ENCODE measurements around the gene OR1N1. TPM values are rescaled to one million over a fixed set of nuclear protein-coding genes. Genes with fewer than 3 reads are reported as not detected.

Gene OR1N1
- total RNA-seq, 1 donor from 2014 or later, result not detected

- Histone ChIP-seq H3K27me3 (ENCODE audit: control insufficient read depth, insufficient read depth, low read length) (peaks cover 6% of the 10 kb centered on the region), H3K4me3 (ENCODE audit: low read depth, low read length) (no peak overlapping the region), H3K36me3 (ENCODE audit: control insufficient read depth, insufficient read depth, low read length) (no peaks in the 10 kb centered on the region)
- peak; percentile 86 for TF ChIP-seq CTCF (IDR thresholded peaks at IDR 0.05; ENCODE audit: insufficient read depth, low read length, poor library complexity, severe bottlenecking)
- DNase-seq (ENCODE audit: low read depth), result peak; percentile 4
Observed at GRCh38 chr9:122498883-122499288, 28.2 kb downstream of the OR1N1 start.

GRCh38 chr9:122479062-122479461, 48.0 kb downstream of the OR1N1 start:
- Histone ChIP-seq H3K4me3 (ENCODE audit: low read depth, low read length) (no peak overlapping the region), H3K27me3 (ENCODE audit: control insufficient read depth, insufficient read depth, low read length) (peaks cover 2% of the 10 kb centered on the region), H3K36me3 (ENCODE audit: control insufficient read depth, insufficient read depth, low read length) (no peaks in the 10 kb centered on the region)
- DNase-seq (ENCODE audit: low read depth), result no peak
- TF ChIP-seq CTCF (IDR thresholded peaks at IDR 0.05; ENCODE audit: insufficient read depth, low read length, poor library complexity, severe bottlenecking), result no peak

- H3K27me3 ChIP-seq (ENCODE audit: control insufficient read depth, insufficient read depth, low read length), result peaks cover 2% of the 10 kb centered on the region
- no peak for DNase-seq (ENCODE audit: low read depth)
- H3K4me3 ChIP-seq (ENCODE audit: low read depth, low read length), result no peak within 1 kb of the TSS
- no peak for TF ChIP-seq CTCF (IDR thresholded peaks at IDR 0.05; ENCODE audit: insufficient read depth, low read length, poor library complexity, severe bottlenecking)
- H3K36me3 ChIP-seq (ENCODE audit: control insufficient read depth, insufficient read depth, low read length), result no peaks in the 10 kb centered on the region
Observed at GRCh38 chr9:122477826-122478225, 49.3 kb downstream of the OR1N1 start, which contains the start of gene OR1J1. Gene OR1J1 (minus strand): TSS chr9:122477926. CDS start chr9:122477926, 0 bp downstream.

GRCh38 chr9:122477346-122477745, 49.7 kb downstream of the OR1N1 start:
- H3K27me3 ChIP-seq (ENCODE audit: control insufficient read depth, insufficient read depth, low read length), result peaks cover 2% of the 10 kb centered on the region
- no peak for DNase-seq (ENCODE audit: low read depth)
- H3K4me3 ChIP-seq (ENCODE audit: low read depth, low read length), result no peak overlapping the region
- TF ChIP-seq CTCF (IDR thresholded peaks at IDR 0.05; ENCODE audit: insufficient read depth, low read length, poor library complexity, severe bottlenecking), result no peak
- H3K36me3 ChIP-seq (ENCODE audit: control insufficient read depth, insufficient read depth, low read length), result no peaks in the 10 kb centered on the region

Other genes with a start within 250 kb of the OR1N1 start
- gene PTGS1, start 156.3 kb downstream of the OR1N1 start, total RNA-seq, result 0.04 and 0.07 TPM in 2 replicates
- gene OR1J1, start 49.4 kb downstream of the OR1N1 start, total RNA-seq, result not detected in 2 replicates
- not detected in 2 replicates for gene OR1J2, start 16.5 kb downstream of the OR1N1 start, total RNA-seq
- gene OR1J4, start 8.2 kb downstream of the OR1N1 start, total RNA-seq, result not detected in 2 replicates
- gene OR1N2, start 25.8 kb upstream of the OR1N1 start, total RNA-seq, result not detected in 2 replicates
- gene OR1L8, start 56.1 kb upstream of the OR1N1 start, total RNA-seq, result 0.67 TPM in 1 of 2 replicates, not detected in the other
- gene OR1Q1, start 87.4 kb upstream of the OR1N1 start, total RNA-seq, result not detected in 2 replicates
- not detected in 2 replicates for gene OR1B1, start 130.3 kb upstream of the OR1N1 start, total RNA-seq
- not detected in 2 replicates for gene OR1L1, start 134.4 kb upstream of the OR1N1 start, total RNA-seq
- gene OR1L3, start 147.8 kb upstream of the OR1N1 start, total RNA-seq, result not detected in 2 replicates
- not detected in 2 replicates for gene OR1L4, start 196.7 kb upstream of the OR1N1 start, total RNA-seq
- not detected in 2 replicates for gene OR1L6, start 215.0 kb upstream of the OR1N1 start, total RNA-seq